Measurements from ENCODE around the gene DCST1. TPM values are rescaled to one million over a fixed set of nuclear protein-coding genes. Genes with fewer than 3 reads are reported as not detected.

Gene DCST1
- polyA plus RNA-seq, 2 of the 4 experiments (the other 2 are of a cell fraction), result 0.06 TPM; not detected in 1

- 61% methylated on average over 3 of the region's 4 CpGs for WGBS (ENCODE audit: missing lambda C conversion rate)
These were observed 44.3 kb downstream of the DCST1 start for GRCh38 chr1:155077758-155078445.

GRCh38 chr1:155078469-155079209 is 45.0 kb downstream of the DCST1 start, which contains the start of gene EFNA3:
Gene EFNA3, plus strand, starts transcription at chr1:155078837. Its CDS starts 105 bp downstream, at chr1:155078942.
- Histone ChIP-seq H3K4me3 (peak within 1 kb of the TSS; percentile 55), H3K27ac (peak within 1 kb of the TSS; percentile 50 to 78; a peak in 5 of 6 replicates), H3K4me1 (peaks cover 44% of the 10 kb centered on the region), H3K9me3 (no peaks in the 10 kb centered on the region), H3K4me2 (peak within 1 kb of the TSS; percentile 99)
- WGBS (ENCODE audit: missing lambda C conversion rate), result 5% methylated on average over 15 of the region's 59 CpGs
- TF ChIP-seq TP53 (CRISPR knock-in tag; IDR thresholded peaks at IDR 0.05), result no peak
- TF ChIP-seq ZNF302 (CRISPR knock-in tag; IDR thresholded peaks at IDR 0.05), result no peak
- no peak for TF ChIP-seq EHMT2 (IDR thresholded peaks at IDR 0.05; ENCODE audit: low read depth)
- CTCF ChIA-PET, result interaction anchor here (0.9 to 17.9 kb wide), 5 partner anchors 9 to 409 kb away, joined by 3 to 319 read pairs (median 3); partner anchors contain the start of genes ADAM15 and EFNA4
- DNase-seq (ENCODE audit: low read depth in 1 of 2, low spot score in 1 of 2) (peak; percentile 50 to 77), ATAC-seq (peak; percentile 9 to 41; a peak in 4 of 6 replicates), FAIRE-seq (no peak)
- POLR2A ChIA-PET, result no interaction called here

More at GRCh38 chr1:155077758-155078445, 44.3 kb downstream of the DCST1 start:
- H3K4me1 ChIP-seq, result peaks cover 44% of the 10 kb centered on the region
- no peaks in the 10 kb centered on the region for H3K9me3 ChIP-seq
- POLR2A ChIA-PET, result interaction anchor here (0.6 kb wide), 1 partner anchor 94 kb away, joined by 3 read pairs; no protein-coding TSS in a partner anchor
- TF ChIP-seq MAZ (IDR thresholded peaks at IDR 0.05; ENCODE audit: borderline replicate concordance, low read depth, low read length), result no peak
- no peak for TF ChIP-seq ZNF302 (CRISPR knock-in tag; IDR thresholded peaks at IDR 0.05)
- no peak for TF ChIP-seq ESRRA (IDR thresholded peaks at IDR 0.05; ENCODE audit: borderline replicate concordance, low read length)
- TF ChIP-seq ZC3H11A (IDR thresholded peaks at IDR 0.05), result no peak
- TF ChIP-seq ZSCAN20 (CRISPR knock-in tag; IDR thresholded peaks at IDR 0.05), result no peak
- no peak for TF ChIP-seq BHLHE40 (IDR thresholded peaks at IDR 0.05; ENCODE audit: low read depth, low read length)
- TF ChIP-seq HES2 (IDR thresholded peaks at IDR 0.05), result no peak
- no peak for TF ChIP-seq EHF (CRISPR knock-in tag; IDR thresholded peaks at IDR 0.05)
- TF ChIP-seq ZFP36 (IDR thresholded peaks at IDR 0.05; ENCODE audit: borderline replicate concordance, partially characterized antibody), result no peak
- TF ChIP-seq CHD4 (IDR thresholded peaks at IDR 0.05; ENCODE audit: borderline replicate concordance), result no peak
- no peak for TF ChIP-seq ATOH8 (CRISPR knock-in tag; IDR thresholded peaks at IDR 0.05; ENCODE audit: low read depth)
- TF ChIP-seq PHF8 (IDR thresholded peaks at IDR 0.05; ENCODE audit: borderline replicate concordance, low read depth), result no peak
- TF ChIP-seq HOXA7 (CRISPR knock-in tag; IDR thresholded peaks at IDR 0.05), result no peak
- TF ChIP-seq RARB (CRISPR knock-in tag; IDR thresholded peaks at IDR 0.05), result no peak
- no peak for TF ChIP-seq CTCF (IDR thresholded peaks at IDR 0.05)
- H3K27ac ChIP-seq, result peak overlapping the region; percentile 5 to 78; a peak in 4 of 6 replicates
- peak overlapping the region; percentile 99 for H3K4me2 ChIP-seq
- no peak for FAIRE-seq
- ATAC-seq, result no peak
- CTCF ChIA-PET, result interaction anchor here (0.9 to 17.9 kb wide), 4 partner anchors 10 to 89 kb away, joined by 3 to 319 read pairs (median 10); partner anchors contain the start of genes ADAM15 and EFNA4
- no peak for DNase-seq (ENCODE audit: low read depth in 1 of 2, low spot score in 1 of 2)
- peak overlapping the region; percentile 55; the same call in 2 of the 3 replicates for H3K4me3 ChIP-seq

GRCh38 chr1:155079210-155079486 is 45.5 kb downstream of the DCST1 start:
- FAIRE-seq, result no peak
- Histone ChIP-seq H3K9me3 (no peaks in the 10 kb centered on the region), H3K4me3 (peak overlapping the region; percentile 55), H3K4me1 (peaks cover 48% of the 10 kb centered on the region), H3K4me2 (peak overlapping the region; percentile 99), H3K27ac (peak overlapping the region; percentile 50 to 78; a peak in 5 of 6 replicates)
- WGBS (ENCODE audit: missing lambda C conversion rate), result 43% methylated on average over 10 of the region's 10 CpGs
- ATAC-seq, result peak in 1 of 2 experiments; percentile 1; a peak in 2 of 6 replicates
- DNase-seq (ENCODE audit: low read depth in 1 of 2, low spot score in 1 of 2), result no peak
- ChIA-PET POLR2A (no interaction called here), CTCF (interaction anchor here (1.0 to 17.9 kb wide), 5 partner anchors 8 to 410 kb away, joined by 3 to 319 read pairs (median 10); partner anchors contain the start of genes ADAM15 and EFNA4)
- TF ChIP-seq NFE2L2 (conservative IDR thresholded peaks at IDR 0.05; ENCODE audit: low read length), result no peak
- TF ChIP-seq FOXS1 (CRISPR knock-in tag; IDR thresholded peaks at IDR 0.05), result no peak
- no peak for TF ChIP-seq HEYL (CRISPR knock-in tag; IDR thresholded peaks at IDR 0.05)
- no peak for TF ChIP-seq ZSCAN20 (CRISPR knock-in tag; IDR thresholded peaks at IDR 0.05)
- no peak for TF ChIP-seq ATOH8 (CRISPR knock-in tag; IDR thresholded peaks at IDR 0.05; ENCODE audit: low read depth)
- no peak for TF ChIP-seq PHF8 (IDR thresholded peaks at IDR 0.05; ENCODE audit: borderline replicate concordance, low read depth)
- TF ChIP-seq BHLHE40 (IDR thresholded peaks at IDR 0.05; ENCODE audit: low read depth, low read length), result no peak
- TF ChIP-seq HDAC2 (IDR thresholded peaks at IDR 0.05), result no peak
- TF ChIP-seq E2F6 (IDR thresholded peaks at IDR 0.05; ENCODE audit: borderline replicate concordance, low read depth), result no peak
- TF ChIP-seq HMGXB4 (CRISPR knock-in tag; IDR thresholded peaks at IDR 0.05; ENCODE audit: borderline replicate concordance), result no peak
- TF ChIP-seq ZFP36 (IDR thresholded peaks at IDR 0.05; ENCODE audit: borderline replicate concordance, partially characterized antibody), result no peak

Data from A549 (cell line).